Epidermal melanocyte (primary cell): Measurements from ENCODE around the gene FAM83F.
"Not testable (repeated sequence)": the region's sequence is repeated elsewhere in the genome, so short reads cannot be mapped to it uniquely, and the experiment has no call there.

Experiments
- DNase-seq: peaks from one replicate; pipeline ENCODE4 v3.0.0; 2011; ENCODE audit warnings: low spot score; ENCODE audit not compliant: insufficient read length

Gene FAM83F

GRCh38 chr22:40014667-40015248, 20.0 kb downstream of the FAM83F start:
- no peak for DNase-seq

GRCh38 chr22:40015358-40015976, 20.7 kb downstream of the FAM83F start:
- DNase-seq = no peak

GRCh38 chr22:40018051-40018450, 23.3 kb downstream of the FAM83F start:
- no peak for DNase-seq

GRCh38 chr22:40019100-40019499, 24.3 kb downstream of the FAM83F start:
- no peak for DNase-seq

GRCh38 chr22:40020956-40021355, 26.2 kb downstream of the FAM83F start:
- DNase-seq = no peak

- no peak for DNase-seq
These were observed 26.7 kb downstream of the FAM83F start for GRCh38 chr22:40021401-40022000.

GRCh38 chr22:40022536-40023240, 27.9 kb downstream of the FAM83F start:
- no peak for DNase-seq

- no peak for DNase-seq
These were observed 28.6 kb downstream of the FAM83F start for GRCh38 chr22:40023341-40023841.

- DNase-seq = peak; percentile 79
These were observed 29.7 kb downstream of the FAM83F start for GRCh38 chr22:40024201-40025061.

- not testable (repeated sequence) for DNase-seq
These were observed 30.3 kb downstream of the FAM83F start for GRCh38 chr22:40025062-40025379.

GRCh38 chr22:40025856-40026255, 31.1 kb downstream of the FAM83F start:
- DNase-seq = no peak

- DNase-seq = no peak
These were observed 31.9 kb downstream of the FAM83F start for GRCh38 chr22:40026641-40027040.

GRCh38 chr22:40027191-40028097, 32.7 kb downstream of the FAM83F start:
- no peak for DNase-seq

GRCh38 chr22:40028098-40028425, 33.3 kb downstream of the FAM83F start:
- DNase-seq = no peak

GRCh38 chr22:40029189-40029890, 34.6 kb downstream of the FAM83F start:
- DNase-seq = no peak

- DNase-seq = no peak
These were observed 35.4 kb downstream of the FAM83F start for GRCh38 chr22:40030026-40030757.

- DNase-seq = no peak
These were observed 36.0 kb downstream of the FAM83F start for GRCh38 chr22:40030758-40031095.

GRCh38 chr22:40031766-40032470, 37.2 kb downstream of the FAM83F start:
- DNase-seq = no peak
